Psoas muscle (tissue), 8 donors: Measurements from ENCODE around the gene KCNK3. TPM values are rescaled to one million over a fixed set of nuclear protein-coding genes. Genes with fewer than 3 reads are reported as not detected.

ENCODE experiments used
- ATAC-seq, 4 donors: fragments of 200-7000 bp; cut with Tn5 transposase; one replicate each; pipeline ENCODE4 v1.9.1; 2020; ENCODE audit warnings: moderate library complexity in 3 of 4, mild to moderate bottlenecking in 2 of 4
- DNase-seq, 2 donors: peaks; one replicate each; pipeline ENCODE4 v3.0.0-alpha.2; 2020
- H3K27ac ChIP-seq: fragments of 200-600 bp; one replicate; pipeline ENCODE4 v1.8.0; 2022
- H3K27me3 ChIP-seq, 3 donors: fragments of 200-600 bp in 1 of 3; one replicate each; pipeline versions ENCODE4 v1.6.1 to v1.8.0; 2013 to 2022; ENCODE audit warnings: low read length in 2 of 3, mild to moderate bottlenecking in 2 of 3, moderate library complexity in 1 of 3; ENCODE audit not compliant: insufficient read depth in 3 of 3
- H3K36me3 ChIP-seq, 2 donors: fragments of 200-600 bp in 1 of 2; one replicate each; pipeline versions ENCODE4 v1.6.1 to v1.8.0; 2013 to 2022; ENCODE audit warnings: low read depth in 1 of 2, mild to moderate bottlenecking in 1 of 2, moderate library complexity in 1 of 2; ENCODE audit not compliant: insufficient read depth in 1 of 2
- H3K4me1 ChIP-seq: fragments of 200-600 bp; one replicate; pipeline ENCODE4 v1.8.0; 2022
- H3K4me3 ChIP-seq: fragments of 200-600 bp; one replicate; pipeline ENCODE4 v1.8.0; 2022; ENCODE audit warnings: mild to moderate bottlenecking
- H3K9me3 ChIP-seq: fragments of 200-600 bp; one replicate; pipeline ENCODE4 v1.8.0; 2022
- CTCF ChIP-seq: fragments of 200-600 bp; IDR thresholded peaks from one replicate; pipeline ENCODE4 v1.8.0; 2022; ENCODE audit warnings: antibody characterized with exemption
- WGBS, 3 donors: extraction: QIAGEN DNeasy Blood & Tissue Kit; methylation state at CpG; one replicate each; pipeline versions ENCODE4 v1.1.6 to v1.1.7; 2013; 5-methylcytosine and 5-hydroxymethylcytosine counted together
- intact Hi-C, 2 donors: fragments of 100-400 bp; cut with DNase I; formaldehyde crosslinking; loops; one replicate each; pipeline versions ENCODE4 v1.11.0 to v1.14.2; 2022
- polyA plus RNA-seq, 3 donors: library from polyadenylated mRNA; stranded (reverse); fragments of 200-250 nt; gene quantifications; one replicate each; pipeline ENCODE4 v1.2.3, GENCODE V29; 2013
- total RNA-seq, 4 donors: library from RNA; stranded (reverse); fragmentation: NEBNext Ultra II Directional in 2 of 4; extraction: Animal tissue kit (Norgen Biotek cat#: 25700) in 2 of 4; gene quantifications; one replicate each; pipeline versions ENCODE4 v1.2.1 to v1.2.4, GENCODE V29; 2021 to 2023
- donor health status: healthy with polysubstance abuse.
- donor health status: DM: no; HTN: no; CAD: no; lungs with moderate emphysema.
- donor health status: Bipolar disorder and iron deficiency.
- donor health status: healthy.
- donor health status: DM: yes; HTN: yes; CAD: no.
- donor health status: DM: no; HTN: no; CAD: no.
- donor health status: DM: no; HTN: no; CAD: no.
- donor health status: DM: yes; HTN: yes; CAD: no.

Gene KCNK3
- total and polyA plus RNA-seq, 7 donors: 0.06 to 2.3 (median 0.15) TPM

- DNase-seq: no peak
Observed at GRCh38 chr2:26694001-26694400, 1.5 kb downstream of the KCNK3 start.

GRCh38 chr2:26696351-26696816 lies 3.9 kb downstream of the KCNK3 start:
- DNase-seq (no peak), ATAC-seq (peak in 1 of 4 donors; percentile 51)
- Histone ChIP-seq H3K4me3 (no peak overlapping the region), H3K27ac (no peak overlapping the region), H3K36me3 (no peaks in the 10 kb centered on the region), H3K9me3 (no peaks in the 10 kb centered on the region), H3K4me1 (no peaks in the 10 kb centered on the region), H3K27me3 (peaks cover 0 to 69% (median 30%) of the 10 kb centered on the region in 3 donors)
- TF ChIP-seq CTCF: no peak
- 51 to 53% (median 53%) methylated on average over 3 of the region's 3 CpGs for WGBS, 3 donors
- intact Hi-C loops: no loop called here

More at GRCh38 chr2:26694001-26694400, 1.5 kb downstream of the KCNK3 start:
- intact Hi-C loops: no loop called here
- no peaks in the 10 kb centered on the region for H3K4me1 ChIP-seq
- no peak overlapping the region for H3K4me3 ChIP-seq
- no peaks in the 10 kb centered on the region for H3K9me3 ChIP-seq
- 48 to 51% (median 51%) methylated on average over 7 of the region's 7 CpGs for WGBS, 3 donors
- no peak for ATAC-seq
- H3K36me3 ChIP-seq: no peaks in the 10 kb centered on the region
- no peak overlapping the region for H3K27ac ChIP-seq
- peaks cover 0 to 81% (median 33%) of the 10 kb centered on the region in 3 donors for H3K27me3 ChIP-seq
- TF ChIP-seq CTCF: no peak

GRCh38 chr2:26697425-26697824 lies 4.9 kb downstream of the KCNK3 start:
- no peaks in the 10 kb centered on the region for H3K4me1 ChIP-seq
- no peak overlapping the region for H3K27ac ChIP-seq
- no peak overlapping the region for H3K4me3 ChIP-seq
- DNase-seq (no peak), ATAC-seq (no peak)
- no peak for TF ChIP-seq CTCF
- H3K9me3 ChIP-seq: no peaks in the 10 kb centered on the region
- H3K36me3 ChIP-seq: no peaks in the 10 kb centered on the region
- intact Hi-C loops: no loop called here
- peaks cover 0 to 64% (median 30%) of the 10 kb centered on the region in 3 donors for H3K27me3 ChIP-seq
- WGBS, 3 donors: 72 to 87% (median 77%) methylated on average over 10 of the region's 10 CpGs

- intact Hi-C loops: no loop called here
- peaks cover 0 to 50% (median 23%) of the 10 kb centered on the region in 3 donors for H3K27me3 ChIP-seq
- no peak overlapping the region for H3K27ac ChIP-seq
Observed at GRCh38 chr2:26699295-26699694, 6.8 kb downstream of the KCNK3 start.

More at GRCh38 chr2:26699295-26699694, 6.8 kb downstream of the KCNK3 start:
- no peaks in the 10 kb centered on the region for H3K36me3 ChIP-seq
- no peak for DNase-seq
- no peaks in the 10 kb centered on the region for H3K9me3 ChIP-seq
- no peak overlapping the region for H3K4me3 ChIP-seq
- no peaks in the 10 kb centered on the region for H3K4me1 ChIP-seq
- 50 to 63% (median 55%) methylated on average over 6 of the region's 6 CpGs for WGBS, 3 donors
- TF ChIP-seq CTCF: no peak
- ATAC-seq: no peak
